Stimulated activated CD4-positive, alpha-beta T cell treated with anti-CD3 and anti-CD28 coated beads, Interleukin-4, amount 100 ng/mL, for 1 hour (primary cell): ENCODE data around the gene TMEM181.
A peak's percentile ranks its signal among the peaks of the same experiment; 100 is the strongest.
"Not testable (repeated sequence)": the region's sequence is repeated elsewhere in the genome, so short reads cannot be mapped to it uniquely, and the experiment has no call there.

Experiments used
- DNase-seq: peaks from one replicate; pipeline ENCODE4 v3.0.0-alpha.2; 2020

The TMEM181 gene

DNA sequence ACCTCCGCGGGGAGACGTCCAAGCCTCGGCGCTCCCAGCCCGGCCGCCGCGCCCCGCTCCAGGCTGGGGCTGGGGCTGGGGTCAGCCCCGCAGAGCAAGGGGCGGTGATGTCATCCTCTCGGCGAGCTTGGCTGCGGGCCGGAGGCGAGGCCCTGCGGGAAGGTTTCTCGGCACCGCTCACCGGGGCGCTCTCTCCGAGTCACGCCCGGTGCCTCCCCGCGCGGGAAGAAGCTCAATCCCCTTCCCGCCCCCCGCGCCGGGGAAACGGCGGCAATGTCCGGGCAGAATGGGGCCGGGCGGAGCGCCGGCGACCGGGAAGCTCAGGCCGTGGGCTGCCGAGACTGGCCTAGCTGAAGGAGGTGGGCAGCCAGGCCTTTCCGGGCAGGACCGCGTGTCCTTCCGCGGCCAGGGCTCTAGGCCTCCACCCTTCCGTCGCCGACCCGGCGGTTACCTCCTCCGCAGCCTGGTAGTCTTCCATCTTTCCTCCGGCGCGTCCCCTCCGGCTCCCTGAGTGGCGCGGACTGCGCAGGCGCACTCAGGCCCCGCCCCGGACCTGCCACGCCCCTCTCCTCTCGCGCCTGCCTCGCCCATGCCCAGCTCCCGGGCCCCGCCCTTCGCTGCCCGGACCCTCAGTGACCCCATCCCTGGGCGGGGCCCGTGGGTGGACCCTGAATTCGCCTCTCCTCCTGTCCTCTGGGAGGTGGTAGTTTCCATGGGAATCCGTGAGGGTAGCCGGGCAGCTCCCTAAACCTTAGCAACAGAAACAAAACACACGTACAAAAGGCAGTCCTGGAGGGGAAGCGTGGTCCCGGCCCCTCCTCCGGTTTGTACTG is 84.6 kb downstream of the TMEM181 start, which contains the start of gene DYNLT1:
DYNLT1 (minus strand) TSS at position 513 of the 833 bp plus-strand sequence; CDS start at position 478, 35 bp downstream.
- peak; percentile 88 for DNase-seq

DNA sequence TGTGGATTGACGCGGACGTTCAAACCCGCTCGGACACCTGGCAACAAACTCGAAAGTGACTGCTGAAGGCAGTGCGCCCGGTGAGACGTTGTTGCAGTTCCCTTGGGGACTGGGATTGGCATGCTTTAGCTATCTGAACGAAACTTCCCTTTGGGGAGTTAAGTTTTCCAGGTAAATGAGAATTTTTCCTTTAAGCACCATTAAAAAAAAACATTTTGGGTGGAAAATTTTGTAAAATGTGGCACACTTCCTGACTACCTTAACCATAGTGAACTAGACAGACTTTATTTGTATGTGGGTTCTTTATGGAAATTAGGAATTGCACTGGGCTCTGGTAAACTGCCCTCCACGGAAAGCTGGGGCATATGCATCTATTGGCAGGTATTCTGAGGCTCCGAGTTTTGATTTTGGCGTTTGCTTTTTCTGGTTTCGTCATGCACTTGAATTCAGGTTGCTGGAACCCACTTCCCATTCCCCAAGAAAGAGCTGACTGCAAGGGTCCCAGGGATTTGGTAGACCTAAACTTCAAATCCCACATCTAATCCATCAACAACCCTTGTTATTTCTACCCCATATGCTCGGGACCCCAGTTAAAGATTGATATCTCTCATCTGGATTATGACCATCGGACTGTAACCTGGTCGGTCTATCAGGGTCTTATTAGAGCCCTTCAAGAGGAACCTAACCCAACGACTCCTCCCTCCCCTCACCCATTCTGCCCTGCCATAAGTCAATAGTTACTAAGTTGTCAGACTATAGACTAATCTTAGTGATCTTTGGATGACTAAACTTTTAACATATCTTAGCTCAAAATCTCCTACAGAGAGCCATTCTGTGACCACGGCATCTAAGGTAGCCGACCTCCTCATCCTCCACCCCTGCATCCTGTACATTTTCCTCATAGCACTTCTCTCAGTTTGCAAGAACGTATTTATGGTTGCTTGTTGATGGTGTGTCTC is 85.5 kb downstream of the TMEM181 start:
- DNase-seq = no peak

DNA sequence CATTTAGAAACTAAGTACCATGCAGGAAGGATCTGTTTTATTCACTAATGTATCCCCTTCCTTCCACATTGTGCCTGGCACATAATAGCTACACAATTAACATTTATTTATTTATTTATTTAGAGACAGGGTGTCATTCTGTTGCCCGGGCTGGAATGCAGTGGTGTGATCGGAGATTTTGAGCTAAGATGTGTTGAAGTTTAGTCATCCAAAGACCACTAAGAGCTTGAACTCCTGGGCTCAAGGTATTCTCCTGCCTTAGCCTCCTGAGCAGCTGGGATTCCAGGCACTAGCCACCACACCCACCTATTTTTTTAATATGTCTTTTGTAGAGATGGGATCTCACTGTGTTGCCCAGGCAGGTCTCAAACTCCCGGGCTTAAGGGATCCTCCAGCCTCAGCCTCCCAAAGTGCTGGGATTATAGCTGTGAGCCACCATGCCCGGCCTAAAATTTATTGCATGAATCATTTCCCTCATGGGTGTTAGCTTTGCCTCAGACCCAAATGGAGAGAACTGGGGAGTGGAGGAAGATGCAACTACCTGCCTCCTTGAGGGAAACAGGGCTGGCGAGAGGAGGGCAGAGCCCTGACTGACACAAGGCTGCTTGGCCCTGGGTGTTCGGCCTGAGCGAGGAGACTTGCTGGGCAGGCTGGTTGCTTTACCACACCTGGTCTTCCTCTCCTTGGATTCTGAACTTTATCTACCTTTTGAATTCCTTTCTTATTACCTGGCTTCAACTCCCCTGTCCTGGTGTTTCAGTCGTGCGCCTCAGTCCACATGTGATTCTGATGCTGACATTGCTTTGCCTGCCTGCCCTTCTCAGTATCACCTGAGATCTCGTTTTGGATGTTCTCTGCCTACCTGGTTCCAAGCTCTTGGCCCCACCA is 86.4 kb downstream of the TMEM181 start:
- DNase-seq = no peak

DNA sequence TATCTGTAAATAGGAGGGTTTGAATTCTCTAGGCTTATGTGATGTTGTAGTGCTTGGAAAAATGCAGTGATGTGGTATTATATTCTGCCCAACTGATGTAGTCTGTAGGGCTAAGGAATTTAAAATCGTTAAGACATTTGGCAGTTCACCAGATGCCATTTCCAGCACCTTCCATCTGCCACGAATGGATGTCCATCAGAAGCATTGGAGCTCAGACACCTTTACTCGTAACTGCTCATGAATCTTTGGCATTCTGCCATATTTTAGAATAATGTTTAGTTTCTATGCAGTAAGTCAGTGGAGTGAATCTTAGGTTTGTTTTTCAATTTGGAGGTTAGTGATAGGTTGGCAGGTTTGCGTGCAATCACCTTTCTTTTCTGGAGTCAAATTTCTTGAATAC is 87.6 kb downstream of the TMEM181 start:
- DNase-seq = no peak

DNA sequence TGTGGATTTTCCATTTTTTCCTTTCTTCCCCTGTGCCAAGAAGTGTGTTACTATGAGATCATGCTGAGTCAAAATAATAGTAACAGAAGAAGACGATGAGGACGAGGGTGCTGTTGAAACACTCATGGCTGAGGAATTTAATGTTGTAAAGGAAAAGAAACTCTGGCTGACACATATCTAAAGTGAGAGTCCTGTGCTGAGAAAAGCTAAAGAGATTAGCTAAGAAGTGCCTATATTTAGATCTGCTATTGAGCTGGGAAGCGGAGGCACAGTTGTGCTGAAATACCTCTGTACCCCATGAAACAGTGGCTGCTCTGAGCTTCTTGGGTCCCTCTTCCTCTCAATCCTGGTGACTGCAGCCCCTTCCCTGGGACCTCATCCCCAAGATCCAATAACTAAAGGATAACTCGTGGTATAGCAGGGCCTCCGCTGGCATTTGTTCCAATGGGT is 88.8 kb downstream of the TMEM181 start:
- no peak for DNase-seq

DNA sequence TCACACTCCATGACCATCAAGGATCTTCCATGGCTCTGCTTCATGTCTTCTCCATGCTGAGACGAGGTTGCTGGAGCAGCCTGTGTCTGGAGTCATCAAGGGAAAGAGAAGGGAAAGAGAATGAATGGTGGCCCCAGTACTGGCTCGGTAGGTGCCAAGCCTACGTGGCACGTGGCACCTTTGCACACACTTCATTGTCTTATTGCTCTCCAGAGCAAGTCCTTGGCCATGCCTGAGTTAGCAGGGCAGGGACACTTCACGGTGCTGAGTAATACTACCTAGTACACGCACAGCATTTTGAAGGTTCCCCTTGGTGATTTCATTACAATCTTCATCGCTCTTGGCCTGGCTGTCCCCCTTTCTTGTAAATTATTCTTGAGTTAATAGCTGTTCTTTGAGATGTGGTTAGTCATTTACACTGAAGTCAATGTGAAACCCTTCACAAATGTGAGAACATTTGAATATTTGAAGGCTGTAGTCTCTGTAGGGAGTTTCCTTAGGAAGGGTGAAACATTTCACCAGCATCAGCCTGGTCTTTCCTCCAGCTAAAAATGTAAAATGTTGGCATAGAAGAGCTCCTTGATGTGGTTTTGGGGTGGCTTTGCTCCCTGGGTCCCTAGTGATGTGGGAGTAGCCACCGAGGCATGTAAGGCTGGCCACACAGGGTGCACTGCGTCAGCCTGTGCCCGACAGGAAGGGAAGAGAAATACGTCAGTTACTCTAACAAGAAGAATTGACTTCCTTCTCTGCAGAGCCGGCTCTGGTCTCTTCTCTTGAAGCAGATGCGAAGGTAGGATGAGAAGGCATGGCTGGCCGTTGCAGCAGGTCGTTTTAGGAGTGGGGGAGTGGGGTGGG is 89.6 kb downstream of the TMEM181 start, which contains the start of gene SYTL3:
SYTL3 (plus strand) TSS at position 766 of the 855 bp plus-strand sequence. CDS start 13,215 bp downstream, outside the sequence.
- peak; percentile 73 for DNase-seq

DNA sequence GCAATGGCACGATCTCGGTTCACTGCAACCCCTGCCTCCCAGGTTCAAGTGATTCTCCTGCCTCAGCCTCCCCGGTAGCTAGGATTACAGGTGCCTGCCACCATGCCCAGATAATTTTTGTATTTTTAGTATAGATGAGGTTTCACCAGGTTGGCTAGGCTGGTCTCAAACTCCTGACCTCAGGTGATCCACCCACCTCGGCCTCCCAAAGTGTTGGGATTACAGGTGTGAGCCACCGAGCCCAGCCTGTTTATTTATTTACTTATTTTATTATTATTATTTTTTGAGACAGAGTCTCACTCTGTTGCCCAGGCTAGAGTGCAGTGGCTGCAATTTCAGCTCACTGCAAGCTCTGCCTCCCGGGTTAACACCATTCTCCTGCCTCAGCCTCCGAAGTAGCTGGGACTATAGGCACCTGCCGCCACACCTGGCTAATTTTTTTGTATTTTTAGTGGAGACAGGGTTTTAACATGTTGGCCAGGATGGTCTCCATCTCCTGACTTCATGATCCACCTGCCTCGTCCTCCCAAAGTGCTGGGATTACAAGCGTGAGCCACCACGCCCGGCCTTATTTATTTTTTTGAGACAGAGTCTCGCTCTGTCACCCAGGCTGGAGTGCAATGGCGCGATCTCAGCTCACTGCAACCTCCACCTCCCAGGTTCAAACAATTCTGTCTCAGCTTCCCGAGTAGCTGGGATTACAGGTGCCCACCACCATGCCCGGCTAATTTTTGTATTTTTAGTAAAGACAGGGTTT is 92.3 kb downstream of the TMEM181 start:
- DNase-seq = not testable (repeated sequence)

DNA sequence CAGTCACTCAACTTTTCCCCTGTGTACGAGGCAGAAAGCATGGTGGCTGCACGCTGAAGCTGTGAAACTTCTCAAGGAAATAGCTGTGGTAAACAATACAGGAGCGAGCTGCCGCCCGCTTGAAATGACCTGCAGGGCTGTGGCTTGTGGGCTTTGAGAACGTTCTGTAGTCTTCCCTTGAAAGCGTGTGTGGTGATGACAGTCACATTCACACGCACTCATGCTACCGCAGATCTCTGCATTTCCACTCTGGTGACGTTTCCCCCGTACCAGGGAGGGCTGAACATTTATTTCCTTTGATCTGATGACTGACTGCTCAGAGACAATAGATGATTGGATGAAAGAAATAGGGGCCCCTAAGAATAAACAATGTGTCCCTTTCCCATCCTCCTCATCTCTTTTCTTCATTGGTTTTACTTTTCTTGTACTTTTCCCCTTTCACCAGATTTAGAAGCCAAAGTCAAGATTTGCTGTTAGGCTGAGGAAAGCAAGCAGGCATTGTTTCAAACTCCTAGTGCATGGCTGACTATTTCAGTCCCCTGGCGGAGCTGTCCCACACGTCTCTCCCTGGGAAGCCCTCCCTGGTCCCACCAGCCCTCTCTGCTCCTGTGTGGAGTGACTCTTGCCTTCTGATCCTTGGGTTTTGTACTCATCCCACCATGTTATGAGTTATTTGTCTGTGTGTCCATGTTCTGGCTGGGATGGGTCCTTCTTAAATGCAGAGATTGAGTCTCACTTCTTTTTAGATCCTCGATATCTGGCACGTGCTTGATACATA is 93.9 kb downstream of the TMEM181 start:
- peak; percentile 74 for DNase-seq

DNA sequence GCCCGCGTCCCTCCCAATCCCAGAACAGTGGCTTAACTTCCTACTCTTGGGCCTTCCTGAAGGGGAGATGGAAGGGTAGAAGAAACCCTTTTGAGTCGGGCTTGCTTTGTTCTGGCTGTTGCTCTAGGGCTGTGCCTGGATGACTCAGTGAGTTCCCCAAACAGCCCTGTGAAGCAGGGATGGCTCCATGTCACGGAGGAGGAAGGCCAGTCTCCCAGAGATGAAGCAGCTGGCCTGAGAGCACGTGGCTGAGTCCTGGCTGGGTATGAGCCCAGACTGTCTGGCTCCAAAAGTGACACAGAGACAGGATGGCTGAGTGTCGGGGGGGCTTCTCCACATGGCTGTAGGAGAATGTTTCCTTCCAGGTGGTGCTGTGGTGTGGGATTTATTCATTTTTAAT is 94.6 kb downstream of the TMEM181 start:
- no peak for DNase-seq

DNA sequence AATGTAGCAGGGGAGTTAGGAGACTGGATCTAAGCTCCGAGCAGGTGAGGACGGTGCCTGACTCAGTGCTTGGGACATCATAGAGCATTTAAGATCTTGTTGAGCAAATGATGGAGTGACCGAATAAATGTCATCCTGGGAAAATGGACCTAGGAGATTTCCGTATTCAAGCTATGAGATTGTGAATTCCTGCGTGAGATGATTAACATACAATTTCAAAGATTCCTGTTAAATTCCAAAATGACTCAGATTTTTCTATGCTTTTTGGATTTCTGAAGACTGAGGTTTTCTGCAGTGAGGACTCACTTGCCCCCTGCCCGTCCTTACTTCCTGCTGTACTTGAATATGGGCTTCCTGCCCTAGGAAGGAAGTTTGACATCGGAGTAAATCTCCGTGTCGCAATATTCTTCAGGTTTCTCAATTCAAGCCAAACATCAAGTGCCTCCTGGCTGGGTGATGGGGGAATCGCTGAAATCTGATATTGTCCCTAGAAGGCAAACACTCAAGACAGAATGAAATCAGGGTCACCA is 95.1 kb downstream of the TMEM181 start:
- DNase-seq = no peak

DNA sequence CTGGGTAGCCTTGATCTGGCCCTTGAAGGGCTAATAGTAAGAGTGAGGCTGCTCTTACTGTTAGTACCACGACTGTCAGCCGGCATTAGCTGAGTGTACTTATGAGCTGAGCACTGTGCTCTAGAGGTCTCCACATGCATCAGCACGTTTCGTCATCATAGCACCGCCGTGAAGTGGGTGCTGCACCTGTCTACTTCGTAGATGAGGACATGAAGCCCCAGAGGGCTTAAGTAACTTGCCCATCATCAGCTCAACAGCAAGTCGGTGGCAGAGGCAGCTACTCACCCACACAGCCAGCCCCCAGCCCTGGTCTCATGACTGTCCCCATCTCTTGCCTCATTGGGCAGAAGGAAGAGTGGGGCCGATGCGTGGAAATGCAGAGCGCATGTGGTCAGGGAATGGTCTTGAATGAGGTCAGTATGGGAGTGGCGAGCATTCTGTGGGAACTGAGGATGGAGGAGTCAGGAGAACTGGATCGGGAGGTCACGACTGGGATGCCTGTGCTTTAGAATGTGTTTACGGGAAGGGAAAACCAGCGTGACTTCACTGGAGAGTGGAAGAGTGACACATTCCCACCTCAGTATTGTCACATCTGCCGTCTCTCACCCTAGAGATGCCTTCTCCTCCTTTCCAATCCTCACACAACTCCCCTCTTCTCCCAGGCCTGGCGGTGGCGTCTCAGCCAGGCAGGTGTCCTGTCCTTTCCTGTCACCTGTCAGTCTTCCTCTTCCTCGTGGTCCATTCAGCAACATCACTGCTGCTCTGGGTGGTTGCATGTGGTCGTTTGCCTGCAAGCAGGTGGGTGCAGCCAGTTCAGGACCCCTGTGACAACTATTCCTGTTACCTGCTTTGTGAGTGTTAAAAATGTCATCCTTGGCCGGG is 95.9 kb downstream of the TMEM181 start:
- DNase-seq = no peak

DNA sequence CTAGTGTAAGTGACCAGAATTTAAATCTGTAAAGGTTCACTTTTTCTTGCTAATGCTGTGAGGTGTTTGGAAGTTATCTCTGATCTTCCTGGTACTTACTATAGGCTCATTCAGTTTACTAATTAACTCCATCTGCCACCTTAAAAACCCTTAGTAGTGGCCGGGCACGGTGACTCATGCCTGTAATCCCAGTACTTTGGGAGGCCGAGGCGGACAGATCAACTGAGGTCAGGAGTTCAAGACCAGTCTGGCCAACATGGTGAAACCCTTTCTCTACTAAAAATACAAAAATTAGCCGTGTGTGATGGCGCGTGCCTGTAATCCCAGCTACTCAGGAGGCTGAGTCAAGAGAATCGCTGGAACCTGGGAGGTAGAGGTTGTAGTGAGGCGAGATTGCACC is 97.1 kb downstream of the TMEM181 start:
- not testable (repeated sequence) for DNase-seq

DNA sequence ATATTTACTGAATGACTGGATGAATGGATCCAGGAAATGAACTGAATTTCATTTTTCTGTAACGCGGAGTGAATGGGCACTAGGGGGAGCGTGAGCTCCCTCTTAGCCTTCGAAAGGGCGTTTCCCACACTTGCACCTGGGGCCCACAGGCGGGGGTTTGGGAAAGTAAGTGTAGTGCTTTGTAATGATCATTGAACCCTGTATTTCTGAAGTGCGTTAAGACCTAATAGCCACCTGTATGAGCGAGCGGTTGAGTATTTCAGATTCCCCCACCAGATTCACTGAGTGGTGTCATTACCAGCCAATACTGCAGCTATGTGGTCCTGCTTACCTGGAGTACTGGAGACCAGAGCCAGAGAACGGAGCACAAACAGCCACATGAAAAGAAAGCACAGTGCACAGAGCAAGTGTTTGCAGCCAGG is 100.5 kb downstream of the TMEM181 start:
- peak; percentile 45 for DNase-seq

DNA sequence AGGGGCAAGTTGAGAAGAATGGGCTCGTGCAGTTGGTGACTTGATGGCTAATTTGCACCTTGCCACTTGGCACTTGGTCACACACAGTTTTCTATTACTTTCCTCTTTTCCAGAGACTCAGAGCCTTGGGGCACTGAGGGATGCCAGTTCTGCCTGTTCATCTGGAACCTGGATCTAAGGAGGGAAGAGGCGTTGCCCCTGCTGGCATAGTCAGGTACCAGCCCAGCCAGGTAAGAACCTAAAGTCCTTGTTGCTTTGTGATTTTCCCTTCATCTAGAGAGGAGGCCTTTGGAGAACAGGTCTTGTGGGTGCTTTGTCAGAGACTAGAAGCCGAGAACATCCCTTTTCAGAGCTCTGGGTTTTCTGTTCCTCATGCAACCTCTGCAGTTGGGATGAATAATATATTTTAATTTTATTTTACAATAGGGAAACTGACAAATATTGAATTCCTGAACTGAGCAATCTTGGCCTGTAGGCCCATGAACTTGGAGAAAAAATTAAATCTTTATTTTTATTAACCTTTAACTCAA is 101.3 kb downstream of the TMEM181 start:
- DNase-seq = no peak

DNA sequence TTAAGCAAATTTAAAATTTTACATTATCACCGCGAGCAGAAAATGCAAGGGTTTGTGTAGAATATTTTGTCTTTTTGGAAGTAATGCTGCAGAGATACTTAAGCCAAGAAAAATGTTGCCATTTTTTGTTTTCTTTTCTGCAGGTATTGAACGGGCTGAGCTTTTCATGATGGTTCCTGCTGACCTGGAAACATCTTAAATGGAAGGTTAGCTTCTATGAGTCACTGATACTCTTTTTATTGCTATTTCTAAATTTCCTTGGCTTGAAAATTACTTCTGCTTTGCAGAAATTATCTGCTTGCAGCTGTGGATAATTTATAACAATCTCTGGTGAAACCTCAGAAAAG is 102.7 kb downstream of the TMEM181 start:
- DNase-seq = no peak

DNA sequence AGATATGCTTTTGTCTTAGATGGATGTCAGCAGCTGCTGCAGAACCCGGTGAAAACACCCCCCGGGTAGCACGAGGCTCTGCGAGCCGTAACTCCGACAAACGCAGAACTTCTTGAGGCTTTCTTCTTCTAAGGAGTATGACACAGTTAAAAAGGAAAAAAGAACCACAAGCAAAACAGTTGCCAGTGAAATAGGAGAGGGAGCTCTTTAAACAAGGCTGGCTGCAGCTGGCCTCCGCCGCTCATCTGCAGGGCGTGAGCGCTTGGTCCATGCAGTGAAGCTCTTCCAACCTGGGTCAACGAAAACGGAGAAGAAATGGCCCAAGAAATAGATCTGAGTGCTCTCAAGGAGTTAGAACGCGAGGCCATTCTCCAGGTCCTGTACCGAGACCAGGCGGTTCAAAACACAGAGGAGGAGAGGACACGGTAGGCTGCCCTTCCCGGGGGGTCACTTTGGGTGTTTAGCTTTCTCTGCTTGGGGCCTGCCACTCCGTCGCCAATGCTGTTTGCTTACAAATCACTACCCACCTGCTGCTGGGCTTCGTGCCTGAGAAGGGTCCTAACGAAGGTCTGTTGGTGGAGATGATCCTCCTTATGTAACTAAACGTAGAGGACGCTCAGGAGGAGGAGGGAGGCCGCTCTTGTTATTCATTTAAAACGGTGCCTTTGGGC is 103.2 kb downstream of the TMEM181 start:
- no peak for DNase-seq

DNA sequence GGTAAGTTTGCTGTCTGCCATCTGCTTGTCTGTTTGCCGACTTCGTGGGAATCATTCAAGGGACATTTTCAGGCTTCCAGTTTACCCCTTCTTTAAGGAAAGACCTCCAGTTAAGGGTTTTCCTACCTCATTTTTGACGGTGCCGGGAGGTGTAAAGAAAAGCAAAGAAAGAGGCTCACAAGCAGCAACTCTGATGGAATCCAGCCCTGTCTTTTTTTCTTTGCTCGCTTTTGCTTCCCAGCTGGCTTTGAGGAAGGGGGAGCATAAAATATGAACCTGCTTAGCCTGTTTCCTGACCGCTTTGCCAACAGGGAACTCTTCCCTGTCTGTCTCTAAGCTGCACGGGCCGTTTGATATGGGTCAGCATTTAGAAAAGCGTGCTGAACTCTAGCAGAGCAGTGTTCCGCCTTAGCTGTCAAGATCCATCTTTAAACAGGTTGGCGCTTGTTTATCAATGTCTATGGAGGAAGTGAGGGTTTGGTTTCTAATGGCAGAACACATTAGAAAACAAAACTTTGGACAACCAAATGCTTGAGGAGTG is 103.8 kb downstream of the TMEM181 start:
- no peak for DNase-seq
